ENCODE data around the gene MMRN2.

Gene MMRN2

GRCh38 chr10:86922553-86922961 is 34.9 kb downstream of the MMRN2 start:
- Histone ChIP-seq H4K8ac (ENCODE audit: low read depth, low read length) (no peak overlapping the region), H2AK5ac (ENCODE audit: low read depth, low read length) (no peak overlapping the region), H4K91ac (ENCODE audit: low read depth, low read length, poor library complexity) (no peak overlapping the region), H2BK12ac (ENCODE audit: low read length) (no peak overlapping the region), H3K27me3 (ENCODE audit: control insufficient read depth in 3 of 3, insufficient read depth in 3 of 3, low read depth in 1 of 3, low read length in 3 of 3) (no peaks in the 10 kb centered on the region), H3K4ac (ENCODE audit: low read length) (no peak overlapping the region), H3K36me3 (replicated peaks in 1 of 2; ENCODE audit: control insufficient read depth in 2 of 2, insufficient read depth in 2 of 2, low read length in 2 of 2) (peaks cover 20 to 87% of the 10 kb centered on the region in 2 donors), H3K18ac (ENCODE audit: low read length) (no peak overlapping the region), H3K4me3 (ENCODE audit: low read length in 2 of 2) (no peak overlapping the region), H3K9me3 (replicated peaks in 1 of 2; ENCODE audit: control insufficient read depth in 2 of 2, insufficient read depth in 1 of 2, low read depth in 1 of 2, low read length in 2 of 2) (no peaks in the 10 kb centered on the region), H3K9ac (ENCODE audit: low read depth, low read length, poor library complexity) (no peak overlapping the region), H3K23ac (ENCODE audit: low read depth, low read length, poor library complexity) (no peak overlapping the region), H3K4me1 (ENCODE audit: control insufficient read depth in 2 of 2, insufficient read depth in 1 of 2, low read depth in 1 of 2, low read length in 2 of 2) (no peaks in the 10 kb centered on the region), H2BK15ac (ENCODE audit: low read length) (no peak overlapping the region), H3K79me1 (ENCODE audit: low read depth, low read length) (no peaks in the 10 kb centered on the region), H2BK120ac (ENCODE audit: low read depth, low read length) (no peak overlapping the region), H2AFZ (ENCODE audit: low read length) (no peak overlapping the region), H3K14ac (ENCODE audit: low read length) (no peak overlapping the region), H2BK5ac (ENCODE audit: low read length) (no peak overlapping the region), H3K27ac (replicated peaks; ENCODE audit: low read length) (no peak overlapping the region), H3K4me2 (ENCODE audit: insufficient read depth, low read length, poor library complexity, severe bottlenecking) (no peak overlapping the region)
- no peak for DNase-seq (ENCODE audit: low spot score)
- no CpG with 5 or more reads among the region's 9 CpGs for whole genome bisulfite sequencing, 2 donors (ENCODE audit: extremely low coverage in 2 of 2, insufficient read length in 2 of 2, insufficient replicate concordance in 1 of 2)

- Histone ChIP-seq H2AFZ (ENCODE audit: low read length) (no peak overlapping the region), H2BK12ac (ENCODE audit: low read length) (no peak overlapping the region), H3K14ac (ENCODE audit: low read length) (no peak overlapping the region), H3K27me3 (ENCODE audit: control insufficient read depth in 3 of 3, insufficient read depth in 3 of 3, low read depth in 1 of 3, low read length in 3 of 3) (no peaks in the 10 kb centered on the region), H3K4me1 (ENCODE audit: control insufficient read depth in 2 of 2, insufficient read depth in 1 of 2, low read depth in 1 of 2, low read length in 2 of 2) (no peaks in the 10 kb centered on the region), H2BK120ac (ENCODE audit: low read depth, low read length) (no peak overlapping the region), H2BK5ac (ENCODE audit: low read length) (no peak overlapping the region), H3K4me3 (ENCODE audit: low read length in 2 of 2) (no peak overlapping the region), H3K18ac (ENCODE audit: low read length) (no peak overlapping the region), H4K8ac (ENCODE audit: low read depth, low read length) (no peak overlapping the region), H3K79me1 (ENCODE audit: low read depth, low read length) (no peaks in the 10 kb centered on the region), H3K9ac (ENCODE audit: low read depth, low read length, poor library complexity) (no peak overlapping the region), H3K4ac (ENCODE audit: low read length) (no peak overlapping the region), H2AK5ac (ENCODE audit: low read depth, low read length) (no peak overlapping the region), H4K91ac (ENCODE audit: low read depth, low read length, poor library complexity) (no peak overlapping the region), H2BK15ac (ENCODE audit: low read length) (no peak overlapping the region), H3K27ac (replicated peaks; ENCODE audit: low read length) (no peak overlapping the region), H3K4me2 (ENCODE audit: insufficient read depth, low read length, poor library complexity, severe bottlenecking) (no peak overlapping the region), H3K36me3 (replicated peaks in 1 of 2; ENCODE audit: control insufficient read depth in 2 of 2, insufficient read depth in 2 of 2, low read length in 2 of 2) (peaks cover 20 to 100% of the 10 kb centered on the region in 2 donors), H3K9me3 (replicated peaks in 1 of 2; ENCODE audit: control insufficient read depth in 2 of 2, insufficient read depth in 1 of 2, low read depth in 1 of 2, low read length in 2 of 2) (no peaks in the 10 kb centered on the region), H3K23ac (ENCODE audit: low read depth, low read length, poor library complexity) (no peak overlapping the region)
- no CpG with 5 or more reads among the region's 5 CpGs for WGBS, 2 donors (ENCODE audit: extremely low coverage in 2 of 2, insufficient read length in 2 of 2, insufficient replicate concordance in 1 of 2)
- no peak for DNase-seq (ENCODE audit: low spot score)
Measured at GRCh38 chr10:86918022-86918471, 39.4 kb downstream of the MMRN2 start.

- Histone ChIP-seq H3K4ac (ENCODE audit: low read length) (no peak overlapping the region), H3K18ac (ENCODE audit: low read length) (no peak overlapping the region), H4K8ac (ENCODE audit: low read depth, low read length) (no peak overlapping the region), H3K9me3 (replicated peaks in 1 of 2; ENCODE audit: control insufficient read depth in 2 of 2, insufficient read depth in 1 of 2, low read depth in 1 of 2, low read length in 2 of 2) (no peaks in the 10 kb centered on the region), H3K4me3 (ENCODE audit: low read length in 2 of 2) (no peak overlapping the region), H2BK15ac (ENCODE audit: low read length) (no peak overlapping the region), H3K4me2 (ENCODE audit: insufficient read depth, low read length, poor library complexity, severe bottlenecking) (no peak overlapping the region), H2AK5ac (ENCODE audit: low read depth, low read length) (no peak overlapping the region), H4K91ac (ENCODE audit: low read depth, low read length, poor library complexity) (no peak overlapping the region), H3K14ac (ENCODE audit: low read length) (no peak overlapping the region), H3K4me1 (ENCODE audit: control insufficient read depth in 2 of 2, insufficient read depth in 1 of 2, low read depth in 1 of 2, low read length in 2 of 2) (no peaks in the 10 kb centered on the region), H3K27ac (replicated peaks; ENCODE audit: low read length) (no peak overlapping the region), H2BK5ac (ENCODE audit: low read length) (no peak overlapping the region), H2BK12ac (ENCODE audit: low read length) (no peak overlapping the region), H3K27me3 (ENCODE audit: control insufficient read depth in 3 of 3, insufficient read depth in 3 of 3, low read depth in 1 of 3, low read length in 3 of 3) (no peaks in the 10 kb centered on the region), H2BK120ac (ENCODE audit: low read depth, low read length) (no peak overlapping the region), H3K23ac (ENCODE audit: low read depth, low read length, poor library complexity) (no peak overlapping the region), H2AFZ (ENCODE audit: low read length) (no peak overlapping the region), H3K79me1 (ENCODE audit: low read depth, low read length) (no peaks in the 10 kb centered on the region), H3K36me3 (replicated peaks in 1 of 2; ENCODE audit: control insufficient read depth in 2 of 2, insufficient read depth in 2 of 2, low read length in 2 of 2) (peaks cover 10 to 88% of the 10 kb centered on the region in 2 donors), H3K9ac (ENCODE audit: low read depth, low read length, poor library complexity) (no peak overlapping the region)
- no peak for DNase-seq (ENCODE audit: low spot score)
- WGBS, 2 donors (ENCODE audit: extremely low coverage in 2 of 2, insufficient read length in 2 of 2, insufficient replicate concordance in 1 of 2): no CpG with 5 or more reads among the region's 1 CpG
Measured at GRCh38 chr10:86914734-86915133, 42.7 kb downstream of the MMRN2 start.

- Histone ChIP-seq H3K4ac (ENCODE audit: low read length) (no peak overlapping the region), H2BK15ac (ENCODE audit: low read length) (no peak overlapping the region), H3K79me1 (ENCODE audit: low read depth, low read length) (no peaks in the 10 kb centered on the region), H3K18ac (ENCODE audit: low read length) (no peak overlapping the region), H3K27me3 (ENCODE audit: control insufficient read depth in 3 of 3, insufficient read depth in 3 of 3, low read depth in 1 of 3, low read length in 3 of 3) (no peaks in the 10 kb centered on the region), H4K8ac (ENCODE audit: low read depth, low read length) (no peak overlapping the region), H3K14ac (ENCODE audit: low read length) (no peak overlapping the region), H2BK120ac (ENCODE audit: low read depth, low read length) (no peak overlapping the region), H3K9me3 (replicated peaks in 1 of 2; ENCODE audit: control insufficient read depth in 2 of 2, insufficient read depth in 1 of 2, low read depth in 1 of 2, low read length in 2 of 2) (peaks cover 0 to 9% of the 10 kb centered on the region in 2 donors), H2AK5ac (ENCODE audit: low read depth, low read length) (no peak overlapping the region), H3K4me1 (ENCODE audit: control insufficient read depth in 2 of 2, insufficient read depth in 1 of 2, low read depth in 1 of 2, low read length in 2 of 2) (peaks cover 0 to 2% of the 10 kb centered on the region in 2 donors), H3K4me3 (ENCODE audit: low read length in 2 of 2) (no peak overlapping the region), H4K91ac (ENCODE audit: low read depth, low read length, poor library complexity) (no peak overlapping the region), H3K27ac (replicated peaks; ENCODE audit: low read length) (no peak overlapping the region), H3K9ac (ENCODE audit: low read depth, low read length, poor library complexity) (no peak overlapping the region), H3K23ac (ENCODE audit: low read depth, low read length, poor library complexity) (no peak overlapping the region), H3K36me3 (replicated peaks in 1 of 2; ENCODE audit: control insufficient read depth in 2 of 2, insufficient read depth in 2 of 2, low read length in 2 of 2) (peaks cover 17 to 92% of the 10 kb centered on the region in 2 donors), H2AFZ (ENCODE audit: low read length) (no peak overlapping the region), H2BK12ac (ENCODE audit: low read length) (no peak overlapping the region), H3K4me2 (ENCODE audit: insufficient read depth, low read length, poor library complexity, severe bottlenecking) (no peak overlapping the region), H2BK5ac (ENCODE audit: low read length) (no peak overlapping the region)
- DNase-seq (ENCODE audit: low spot score): no peak
- WGBS, 2 donors (ENCODE audit: extremely low coverage in 2 of 2, insufficient read length in 2 of 2, insufficient replicate concordance in 1 of 2): no CpG with 5 or more reads among the region's 1 CpG
Measured at GRCh38 chr10:86905429-86905828, 52.0 kb downstream of the MMRN2 start.

Data from neuronal stem cell (in vitro differentiated cells).